MCF 10A (cell line): Measurements from ENCODE around the gene ADM2. TPM values are rescaled to one million over a fixed set of nuclear protein-coding genes. Genes with fewer than 3 reads are reported as not detected.

Source experiments
- BruUV-seq: library from RNA; stranded (reverse); fragments of 400-500 nt; replicated peaks from 2 replicates; lab custom pipeline; 2021; lab: Mats Ljungman, UMichigan
- CTCF ChIA-PET: fragments of 300-600 bp; sonication (Branson Sonifier 250); formaldehyde crosslinking; extraction: SDS; loops from one replicate; lab custom pipeline; 2021; ENCODE audit warnings: antibody characterized with exemption, inconsistent platforms; lab: Yijun Ruan, JAX
- POLR2A ChIA-PET: fragments of 300-600, 350-650 bp; sonication (Branson Sonifier 250); formaldehyde crosslinking; extraction: SDS; loops from one replicate; lab custom pipeline; 2020; ENCODE audit warnings: antibody characterized with exemption, inconsistent platforms; lab: Yijun Ruan, JAX
- DNase-seq: peaks from one replicate; pipeline ENCODE4 v3.0.0-alpha.2; 2018; ENCODE audit not compliant: unreplicated experiment
- H3K27ac Mint-ChIP-seq: one replicate; pipeline ENCODE4 v1.8.0; 2022; ENCODE audit warnings: mild to moderate bottlenecking, low read depth, mixed read lengths; ENCODE audit not compliant: unreplicated experiment
- H3K27me3 Mint-ChIP-seq: one replicate; pipeline ENCODE4 v1.8.0; 2022; ENCODE audit warnings: mixed read lengths; ENCODE audit not compliant: insufficient read depth, unreplicated experiment
- H3K36me3 Mint-ChIP-seq: one replicate; pipeline ENCODE4 v1.8.0; 2022; ENCODE audit warnings: mild to moderate bottlenecking, moderate library complexity, mixed read lengths; ENCODE audit not compliant: insufficient read depth, unreplicated experiment
- H3K4me1 Mint-ChIP-seq: one replicate; pipeline ENCODE4 v1.8.0; 2022; ENCODE audit warnings: mixed read lengths; ENCODE audit not compliant: insufficient read depth, unreplicated experiment
- H3K4me3 Mint-ChIP-seq: one replicate; pipeline ENCODE4 v1.8.0; 2022; ENCODE audit warnings: mild to moderate bottlenecking, moderate library complexity, mixed read lengths; ENCODE audit not compliant: unreplicated experiment
- H3K9me3 Mint-ChIP-seq: one replicate; pipeline ENCODE4 v1.8.0; 2022; ENCODE audit warnings: mixed read lengths; ENCODE audit not compliant: unreplicated experiment
- intact Hi-C: fragments of 100-400 bp; cut with micrococcal nuclease; formaldehyde crosslinking; loops from 2 replicates; pipeline ENCODE4 v1.14.1; 2022
- total RNA-seq: library from RNA; stranded (reverse); gene quantifications from 2 replicates; pipeline ENCODE4 v1.2.3, GENCODE V29; 2022
- TF ChIP-seq, protein P1 (sequence below): fragments of 200-600 bp; IDR thresholded peaks from one replicate; pipeline ENCODE4 v1.8.0; 2022; ENCODE audit warnings: antibody characterized with exemption, mild to moderate bottlenecking; ENCODE audit not compliant: unreplicated experiment

The ADM2 gene
- total RNA-seq, 1 experiment from 2014 or later: 39.7 TPM

DNA sequence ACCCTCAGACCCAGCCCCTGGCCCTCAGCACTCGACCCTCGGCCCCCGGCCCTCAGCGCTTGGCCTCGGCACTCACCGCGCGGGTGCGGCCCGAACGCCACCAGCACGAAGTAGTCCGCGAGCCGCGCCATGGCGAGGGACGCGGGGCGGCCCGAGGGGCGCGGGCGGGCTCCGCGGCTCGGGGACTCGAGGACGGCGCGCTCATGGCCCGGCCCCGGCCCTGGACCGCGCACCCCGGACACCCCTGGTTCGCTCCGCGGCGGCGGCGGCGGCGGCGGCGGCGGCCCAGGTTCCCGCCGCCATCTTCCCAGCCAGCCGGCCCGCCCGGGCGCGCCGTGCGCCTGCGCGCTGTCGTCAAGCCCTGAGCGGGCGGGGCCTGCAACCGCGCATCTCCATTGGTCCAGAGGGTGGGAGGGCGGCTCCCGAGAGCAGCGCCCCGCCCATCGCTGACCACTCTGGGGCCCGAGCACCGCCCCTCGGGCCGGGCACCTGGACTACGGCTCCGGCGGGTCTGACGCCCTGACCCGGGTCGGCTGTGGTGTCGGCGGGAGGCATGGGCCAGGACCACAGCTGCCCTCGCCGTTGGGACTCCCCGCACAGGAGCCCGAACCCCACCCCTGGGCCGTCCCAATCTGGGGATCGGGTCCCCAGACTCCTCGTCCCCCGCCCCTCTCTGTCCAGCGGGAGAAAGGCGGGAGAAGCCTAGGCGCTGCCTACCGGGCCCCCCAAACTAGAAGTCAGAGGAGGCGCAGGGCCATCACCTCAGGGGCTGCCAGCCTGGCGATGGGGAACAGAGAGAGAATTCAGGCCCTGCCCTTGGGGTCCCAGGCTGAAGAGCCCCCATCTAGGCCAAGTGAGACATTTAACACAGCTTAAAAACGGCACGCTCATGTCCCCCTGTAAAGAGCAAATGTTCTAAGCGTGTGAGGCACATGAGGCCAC, 6.4 kb upstream of the ADM2 start, which contains the start of gene SBF1:
Gene SBF1 (minus strand): TSS at position 326 of the 942 bp plus-strand sequence. CDS start 195 bp downstream, at position 131.
- Mint-ChIP-seq H3K4me3 (peak within 1 kb of the TSS; percentile 90), H3K27ac (peak within 1 kb of the TSS; percentile 78), H3K4me1 (peaks cover 36% of the 10 kb centered on the region), H3K27me3 (no peaks in the 10 kb centered on the region), H3K9me3 (no peaks in the 10 kb centered on the region), H3K36me3 (peaks cover 18% of the 10 kb centered on the region)
- intact Hi-C loops: no loop called here
- CTCF ChIA-PET: interaction anchor here (0.6 to 0.8 kb wide), 5 partner anchors 14 to 170 kb away, joined by 3 to 4 read pairs (median 3); no protein-coding TSS in a partner anchor
- TF ChIP-seq, protein P1, sequence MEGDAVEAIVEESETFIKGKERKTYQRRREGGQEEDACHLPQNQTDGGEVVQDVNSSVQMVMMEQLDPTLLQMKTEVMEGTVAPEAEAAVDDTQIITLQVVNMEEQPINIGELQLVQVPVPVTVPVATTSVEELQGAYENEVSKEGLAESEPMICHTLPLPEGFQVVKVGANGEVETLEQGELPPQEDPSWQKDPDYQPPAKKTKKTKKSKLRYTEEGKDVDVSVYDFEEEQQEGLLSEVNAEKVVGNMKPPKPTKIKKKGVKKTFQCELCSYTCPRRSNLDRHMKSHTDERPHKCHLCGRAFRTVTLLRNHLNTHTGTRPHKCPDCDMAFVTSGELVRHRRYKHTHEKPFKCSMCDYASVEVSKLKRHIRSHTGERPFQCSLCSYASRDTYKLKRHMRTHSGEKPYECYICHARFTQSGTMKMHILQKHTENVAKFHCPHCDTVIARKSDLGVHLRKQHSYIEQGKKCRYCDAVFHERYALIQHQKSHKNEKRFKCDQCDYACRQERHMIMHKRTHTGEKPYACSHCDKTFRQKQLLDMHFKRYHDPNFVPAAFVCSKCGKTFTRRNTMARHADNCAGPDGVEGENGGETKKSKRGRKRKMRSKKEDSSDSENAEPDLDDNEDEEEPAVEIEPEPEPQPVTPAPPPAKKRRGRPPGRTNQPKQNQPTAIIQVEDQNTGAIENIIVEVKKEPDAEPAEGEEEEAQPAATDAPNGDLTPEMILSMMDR: no peak
- BruUV-seq: TSS peak; percentile 65
- POLR2A ChIA-PET: interaction anchor here (1.1 to 1.6 kb wide), 2 partner anchors 51 to 107 kb away, joined by 3 read pairs; partner anchors contain the start of genes CHKB and SCO2
- DNase-seq: peak; percentile 87

DNA sequence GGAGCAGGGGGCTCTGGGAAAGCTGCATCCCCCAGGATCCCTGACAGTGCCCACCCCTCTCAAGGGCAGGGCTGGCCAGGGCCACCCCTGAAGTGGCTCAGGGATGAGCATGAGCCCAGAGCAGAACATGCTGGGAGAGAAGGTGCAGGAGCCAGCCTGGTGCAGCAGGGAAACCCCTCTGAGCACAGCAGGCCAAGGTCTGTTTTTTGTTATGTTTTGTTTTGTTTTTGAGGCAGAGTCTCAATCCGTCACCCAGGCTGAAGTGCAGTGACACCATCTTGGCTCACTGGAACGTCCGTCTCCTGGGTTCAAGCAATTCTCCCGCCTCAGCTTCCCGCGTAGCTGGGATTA, 5.7 kb upstream of the ADM2 start:
- ChIA-PET CTCF (interaction anchor here (0.6 to 0.8 kb wide), 3 partner anchors 15 to 171 kb away, joined by 3 read pairs; no protein-coding TSS in a partner anchor), POLR2A (interaction anchor here (0.8 to 1.6 kb wide), 3 partner anchors 49 to 107 kb away, joined by 3 read pairs; partner anchors contain the start of genes CHKB and SCO2)
- TF ChIP-seq, protein P1: no peak
- intact Hi-C loops: no loop called here
- Mint-ChIP-seq H3K4me3 (peak overlapping the region; percentile 90), H3K27me3 (no peaks in the 10 kb centered on the region), H3K36me3 (peaks cover 14% of the 10 kb centered on the region), H3K27ac (peak overlapping the region; percentile 67), H3K9me3 (no peaks in the 10 kb centered on the region), H3K4me1 (peaks cover 31% of the 10 kb centered on the region)
- BruUV-seq: no TSS peak
- DNase-seq: no peak

- no peaks in the 10 kb centered on the region for H3K27me3 Mint-ChIP-seq
- no TSS peak for BruUV-seq
These were observed 4.5 kb upstream of the ADM2 start for GRCh38 chr22:50476868-50477267.

More at GRCh38 chr22:50476868-50477267, 4.5 kb upstream of the ADM2 start:
- CTCF ChIA-PET: interaction anchor here (0.6 kb wide), 2 partner anchors 25 to 235 kb away, joined by 3 to 4 read pairs; no protein-coding TSS in a partner anchor
- Mint-ChIP-seq H3K4me3 (peak overlapping the region; percentile 36), H3K4me1 (peaks cover 27% of the 10 kb centered on the region), H3K27ac (no peak overlapping the region), H3K36me3 (peaks cover 14% of the 10 kb centered on the region), H3K9me3 (no peaks in the 10 kb centered on the region)
- TF ChIP-seq, protein P1: no peak
- POLR2A ChIA-PET: interaction anchor here (0.8 to 1.6 kb wide), 2 partner anchors 48 to 106 kb away, joined by 3 to 4 read pairs; partner anchors contain the start of gene CHKB
- DNase-seq: no peak
- intact Hi-C loops: no loop called here
